HepG2 (cell line): ENCODE measurements around the gene NRSN2. TPM values are rescaled to one million over a fixed set of nuclear protein-coding genes. Genes with fewer than 3 reads are reported as not detected.

Source experiments
- EZH2 ChIP-seq: conservative IDR thresholded peaks from 2 replicates; pipeline ENCODE4 v1.6.1; 2012; ENCODE audit warnings: mild to moderate bottlenecking, low read depth, low read length, moderate library complexity
- GATA4 ChIP-seq: sonication (generic); IDR thresholded peaks from 2 replicates; pipeline ENCODE4 v1.6.1; 2016; ENCODE audit warnings: antibody characterized with exemption, low read depth, borderline replicate concordance
- HES4 ChIP-seq: sonication (generic); formaldehyde crosslinking; IDR thresholded peaks from 2 replicates; pipeline ENCODE4 v1.9.0; 2021; ENCODE audit warnings: mild to moderate bottlenecking, missing genetic modification reagents, borderline replicate concordance
- HOXA3 ChIP-seq: sonication (generic); formaldehyde crosslinking; IDR thresholded peaks from 2 replicates; pipeline ENCODE4 v1.5.0; 2020; ENCODE audit warnings: missing genetic modification reagents
- KMT2B ChIP-seq: IDR thresholded peaks from 2 replicates; pipeline ENCODE4 v1.6.1; 2016; ENCODE audit warnings: missing genetic modification reagents, missing compliant biosample characterization
- MTF2 ChIP-seq: sonication (generic); formaldehyde crosslinking; IDR thresholded peaks from 2 replicates; pipeline ENCODE4 v1.5.0; 2020; ENCODE audit warnings: missing genetic modification reagents, borderline replicate concordance
- NFE2L1 ChIP-seq: sonication (generic); formaldehyde crosslinking; IDR thresholded peaks from 2 replicates; pipeline ENCODE4 v1.4.0; 2020; ENCODE audit warnings: missing genetic modification reagents, mild to moderate bottlenecking, borderline replicate concordance
- NPAS2 ChIP-seq: sonication (generic); formaldehyde crosslinking; IDR thresholded peaks from 2 replicates; pipeline ENCODE4 v1.8.0; 2022; ENCODE audit warnings: mild to moderate bottlenecking, missing genetic modification reagents, borderline replicate concordance
- RARG ChIP-seq: sonication (generic); formaldehyde crosslinking; IDR thresholded peaks from 2 replicates; pipeline ENCODE4 v1.4.0; 2020; ENCODE audit warnings: low read depth, mild to moderate bottlenecking, missing genetic modification reagents
- SIX4 ChIP-seq: sonication (generic); formaldehyde crosslinking; IDR thresholded peaks from 2 replicates; pipeline ENCODE4 v1.4.0; 2020; ENCODE audit warnings: missing genetic modification reagents
- SMAD3 ChIP-seq: sonication (generic); formaldehyde crosslinking; IDR thresholded peaks from 2 replicates; pipeline ENCODE4 v1.4.0; 2020; ENCODE audit warnings: missing genetic modification reagents
- SRF ChIP-seq: IDR thresholded peaks from 2 replicates; pipeline ENCODE4 v1.6.1; 2011; ENCODE audit warnings: mild to moderate bottlenecking, low read depth, low read length, moderate library complexity
- ZNF44 ChIP-seq: sonication (generic); formaldehyde crosslinking; IDR thresholded peaks from 2 replicates; pipeline ENCODE4 v1.5.1; 2020; ENCODE audit warnings: mild to moderate bottlenecking, missing genetic modification reagents
- ZNF879 ChIP-seq: sonication (generic); formaldehyde crosslinking; IDR thresholded peaks from 2 replicates; pipeline ENCODE4 v1.8.1; 2023; ENCODE audit warnings: missing genetic modification reagents
- polyA plus RNA-seq, 8 experiments: library from polyadenylated mRNA; depleted of rRNA in 3 of 8; stranded (reverse) in 7 of 8; unstranded in 1 of 8; fragments of >200 nt; fragmentation: Illumina TruSeq in 4 of 8; extraction: Trizol in 4 of 8; gene quantifications; 2 replicates each; pipeline versions ENCODE4 v1.2.1 to v1.2.3, GENCODE V29; 2011 to 2016; ENCODE audit warnings: low read depth in 4 of 8, missing spikeins in 1 of 8, mixed read lengths in 1 of 8; ENCODE audit not compliant: insufficient read depth in 1 of 8
- total RNA-seq, 5 experiments: library from RNA; depleted of rRNA; stranded (reverse); fragments of >200 nt; fragmentation: Illumina TruSeq; extraction: Trizol; gene quantifications; 2 replicates each; pipeline ENCODE4 v1.2.3, GENCODE V29; 2016; ENCODE audit warnings: low read depth in 1 of 5
- TF ChIP-seq, protein P1 (sequence below): sonication (generic); formaldehyde crosslinking; IDR thresholded peaks from 2 replicates; pipeline ENCODE4 v1.5.1; 2020; ENCODE audit warnings: mild to moderate bottlenecking, missing genetic modification reagents, moderate library complexity
- TF ChIP-seq, protein P2 (sequence below): sonication (generic); formaldehyde crosslinking; IDR thresholded peaks from 2 replicates; pipeline ENCODE4 v1.4.0; 2020; ENCODE audit warnings: mild to moderate bottlenecking, missing genetic modification reagents, borderline replicate concordance
- TF ChIP-seq, protein P3 (sequence below): sonication (generic); formaldehyde crosslinking; IDR thresholded peaks from 2 replicates; pipeline ENCODE4 v1.4.0; 2020; ENCODE audit warnings: missing genetic modification reagents, borderline replicate concordance
- TF ChIP-seq, protein P4 (sequence below): sonication (generic); formaldehyde crosslinking; IDR thresholded peaks from 2 replicates; pipeline ENCODE4 v1.4.0; 2020; ENCODE audit warnings: missing genetic modification reagents, borderline replicate concordance
- TF ChIP-seq, protein P5 (sequence below): sonication (generic); formaldehyde crosslinking; conservative IDR thresholded peaks from 2 replicates; pipeline ENCODE4 v1.4.0; 2020; ENCODE audit warnings: missing genetic modification reagents

The NRSN2 gene
- total and polyA plus RNA-seq, 2 of the 13 experiments (the other 11 are each of a cell fraction or from before 2014, with no cell fraction given) = 32.3 to 49.4 TPM

DNA sequence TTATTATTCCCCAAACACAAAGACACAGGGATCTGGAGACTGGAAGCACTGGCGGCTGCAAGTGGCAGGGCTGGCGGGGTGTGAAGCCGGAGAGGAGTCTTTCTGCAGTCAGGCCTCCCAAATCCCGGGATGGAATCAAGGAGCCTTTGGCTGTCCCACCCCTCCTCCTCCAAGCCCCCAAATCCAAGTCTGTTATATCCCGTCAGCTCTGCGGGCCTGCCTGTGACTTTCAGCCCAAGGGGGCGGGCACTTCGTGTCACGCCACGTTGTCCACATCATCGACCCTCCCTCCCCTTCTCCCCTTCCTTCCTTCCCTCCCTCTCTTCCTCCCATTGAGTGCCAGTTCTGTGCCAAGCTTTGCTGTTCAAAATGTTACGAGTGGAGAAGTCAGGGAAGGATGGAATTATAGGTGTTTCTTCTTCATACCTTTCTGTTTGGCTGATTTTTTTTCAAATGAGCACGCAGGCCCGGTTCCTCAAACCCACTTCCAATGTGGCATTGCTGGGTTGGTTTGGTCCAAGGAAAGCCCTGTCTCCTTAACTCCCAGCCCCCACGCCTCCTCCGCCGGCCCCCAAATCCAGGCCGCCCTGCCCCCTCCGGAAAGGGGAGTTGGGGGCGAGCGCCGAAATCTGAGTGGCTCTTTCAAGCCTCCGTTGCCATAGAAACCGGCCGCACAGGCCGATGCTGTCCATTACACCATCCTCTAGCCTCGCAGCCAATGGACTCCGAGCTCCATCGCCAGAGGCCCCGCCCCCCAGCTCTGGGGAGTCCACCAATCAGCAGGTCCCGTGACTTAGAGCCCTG, 36.9 kb upstream of the NRSN2 start (continued):
- TF ChIP-seq, protein P1, sequence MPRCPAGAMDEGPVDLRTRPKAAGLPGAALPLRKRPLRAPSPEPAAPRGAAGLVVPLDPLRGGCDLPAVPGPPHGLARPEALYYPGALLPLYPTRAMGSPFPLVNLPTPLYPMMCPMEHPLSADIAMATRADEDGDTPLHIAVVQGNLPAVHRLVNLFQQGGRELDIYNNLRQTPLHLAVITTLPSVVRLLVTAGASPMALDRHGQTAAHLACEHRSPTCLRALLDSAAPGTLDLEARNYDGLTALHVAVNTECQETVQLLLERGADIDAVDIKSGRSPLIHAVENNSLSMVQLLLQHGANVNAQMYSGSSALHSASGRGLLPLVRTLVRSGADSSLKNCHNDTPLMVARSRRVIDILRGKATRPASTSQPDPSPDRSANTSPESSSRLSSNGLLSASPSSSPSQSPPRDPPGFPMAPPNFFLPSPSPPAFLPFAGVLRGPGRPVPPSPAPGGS (CRISPR knock-in tag) = peak; percentile 92
- TF ChIP-seq RARG (CRISPR knock-in tag) = no peak; the same call in 1 of the 2 replicates
- TF ChIP-seq, protein P2, sequence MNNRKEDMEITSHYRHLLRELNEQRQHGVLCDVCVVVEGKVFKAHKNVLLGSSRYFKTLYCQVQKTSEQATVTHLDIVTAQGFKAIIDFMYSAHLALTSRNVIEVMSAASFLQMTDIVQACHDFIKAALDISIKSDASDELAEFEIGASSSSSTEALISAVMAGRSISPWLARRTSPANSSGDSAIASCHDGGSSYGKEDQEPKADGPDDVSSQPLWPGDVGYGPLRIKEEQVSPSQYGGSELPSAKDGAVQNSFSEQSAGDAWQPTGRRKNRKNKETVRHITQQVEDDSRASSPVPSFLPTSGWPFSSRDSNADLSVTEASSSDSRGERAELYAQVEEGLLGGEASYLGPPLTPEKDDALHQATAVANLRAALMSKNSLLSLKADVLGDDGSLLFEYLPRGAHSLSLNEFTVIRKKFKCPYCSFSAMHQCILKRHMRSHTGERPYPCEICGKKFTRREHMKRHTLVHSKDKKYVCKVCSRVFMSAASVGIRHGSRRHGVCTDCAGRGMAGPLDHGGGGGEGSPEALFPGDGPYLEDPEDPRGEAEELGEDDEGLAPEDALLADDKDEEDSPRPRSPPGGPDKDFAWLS = no peak
- no peak for TF ChIP-seq SRF
- TF ChIP-seq HES4 (CRISPR knock-in tag) = no peak
- TF ChIP-seq HOXA3 (CRISPR knock-in tag) = peak; percentile 25; the same call in 1 of the 2 replicates
- 0 out of 2 replicates have a peak, but pooled peaks have one; percentile 43 for TF ChIP-seq KMT2B (CRISPR knock-in tag)
- TF ChIP-seq SMAD3 (CRISPR knock-in tag) = no peak
- TF ChIP-seq, protein P3, sequence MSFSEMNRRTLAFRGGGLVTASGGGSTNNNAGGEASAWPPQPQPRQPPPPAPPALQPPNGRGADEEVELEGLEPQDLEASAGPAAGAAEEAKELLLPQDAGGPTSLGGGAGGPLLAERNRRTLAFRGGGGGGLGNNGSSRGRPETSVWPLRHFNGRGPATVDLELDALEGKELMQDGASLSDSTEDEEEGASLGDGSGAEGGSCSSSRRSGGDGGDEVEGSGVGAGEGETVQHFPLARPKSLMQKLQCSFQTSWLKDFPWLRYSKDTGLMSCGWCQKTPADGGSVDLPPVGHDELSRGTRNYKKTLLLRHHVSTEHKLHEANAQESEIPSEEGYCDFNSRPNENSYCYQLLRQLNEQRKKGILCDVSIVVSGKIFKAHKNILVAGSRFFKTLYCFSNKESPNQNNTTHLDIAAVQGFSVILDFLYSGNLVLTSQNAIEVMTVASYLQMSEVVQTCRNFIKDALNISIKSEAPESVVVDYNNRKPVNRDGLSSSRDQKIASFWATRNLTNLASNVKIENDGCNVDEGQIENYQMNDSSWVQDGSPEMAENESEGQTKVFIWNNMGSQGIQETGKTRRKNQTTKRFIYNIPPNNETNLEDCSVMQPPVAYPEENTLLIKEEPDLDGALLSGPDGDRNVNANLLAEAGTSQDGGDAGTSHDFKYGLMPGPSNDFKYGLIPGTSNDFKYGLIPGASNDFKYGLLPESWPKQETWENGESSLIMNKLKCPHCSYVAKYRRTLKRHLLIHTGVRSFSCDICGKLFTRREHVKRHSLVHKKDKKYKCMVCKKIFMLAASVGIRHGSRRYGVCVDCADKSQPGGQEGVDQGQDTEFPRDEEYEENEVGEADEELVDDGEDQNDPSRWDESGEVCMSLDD (CRISPR knock-in tag) = no peak
- TF ChIP-seq NFE2L1 (CRISPR knock-in tag) = no peak
- TF ChIP-seq, protein P4, sequence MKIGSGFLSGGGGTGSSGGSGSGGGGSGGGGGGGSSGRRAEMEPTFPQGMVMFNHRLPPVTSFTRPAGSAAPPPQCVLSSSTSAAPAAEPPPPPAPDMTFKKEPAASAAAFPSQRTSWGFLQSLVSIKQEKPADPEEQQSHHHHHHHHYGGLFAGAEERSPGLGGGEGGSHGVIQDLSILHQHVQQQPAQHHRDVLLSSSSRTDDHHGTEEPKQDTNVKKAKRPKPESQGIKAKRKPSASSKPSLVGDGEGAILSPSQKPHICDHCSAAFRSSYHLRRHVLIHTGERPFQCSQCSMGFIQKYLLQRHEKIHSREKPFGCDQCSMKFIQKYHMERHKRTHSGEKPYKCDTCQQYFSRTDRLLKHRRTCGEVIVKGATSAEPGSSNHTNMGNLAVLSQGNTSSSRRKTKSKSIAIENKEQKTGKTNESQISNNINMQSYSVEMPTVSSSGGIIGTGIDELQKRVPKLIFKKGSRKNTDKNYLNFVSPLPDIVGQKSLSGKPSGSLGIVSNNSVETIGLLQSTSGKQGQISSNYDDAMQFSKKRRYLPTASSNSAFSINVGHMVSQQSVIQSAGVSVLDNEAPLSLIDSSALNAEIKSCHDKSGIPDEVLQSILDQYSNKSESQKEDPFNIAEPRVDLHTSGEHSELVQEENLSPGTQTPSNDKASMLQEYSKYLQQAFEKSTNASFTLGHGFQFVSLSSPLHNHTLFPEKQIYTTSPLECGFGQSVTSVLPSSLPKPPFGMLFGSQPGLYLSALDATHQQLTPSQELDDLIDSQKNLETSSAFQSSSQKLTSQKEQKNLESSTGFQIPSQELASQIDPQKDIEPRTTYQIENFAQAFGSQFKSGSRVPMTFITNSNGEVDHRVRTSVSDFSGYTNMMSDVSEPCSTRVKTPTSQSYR (CRISPR knock-in tag) = peak; percentile 74
- no peak for TF ChIP-seq GATA4
- no peak for TF ChIP-seq EZH2
- TF ChIP-seq NPAS2 (CRISPR knock-in tag) = no peak
- TF ChIP-seq ZNF879 (CRISPR knock-in tag) = no peak
- no peak for TF ChIP-seq MTF2 (CRISPR knock-in tag)
- peak; percentile 37; the same call in 1 of the 2 replicates for TF ChIP-seq SIX4 (CRISPR knock-in tag)
- TF ChIP-seq ZNF44 = no peak; the same call in 1 of the 2 replicates
- TF ChIP-seq, protein P5, sequence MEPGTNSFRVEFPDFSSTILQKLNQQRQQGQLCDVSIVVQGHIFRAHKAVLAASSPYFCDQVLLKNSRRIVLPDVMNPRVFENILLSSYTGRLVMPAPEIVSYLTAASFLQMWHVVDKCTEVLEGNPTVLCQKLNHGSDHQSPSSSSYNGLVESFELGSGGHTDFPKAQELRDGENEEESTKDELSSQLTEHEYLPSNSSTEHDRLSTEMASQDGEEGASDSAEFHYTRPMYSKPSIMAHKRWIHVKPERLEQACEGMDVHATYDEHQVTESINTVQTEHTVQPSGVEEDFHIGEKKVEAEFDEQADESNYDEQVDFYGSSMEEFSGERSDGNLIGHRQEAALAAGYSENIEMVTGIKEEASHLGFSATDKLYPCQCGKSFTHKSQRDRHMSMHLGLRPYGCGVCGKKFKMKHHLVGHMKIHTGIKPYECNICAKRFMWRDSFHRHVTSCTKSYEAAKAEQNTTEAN (CRISPR knock-in tag) = no peak
